ENCODE data around the gene TCF23. TPM values are rescaled to one million over a fixed set of nuclear protein-coding genes. Genes with fewer than 3 reads are reported as not detected.
"Not testable (repeated sequence)": the region's sequence is repeated elsewhere in the genome, so short reads cannot be mapped to it uniquely, and the experiment has no call there.

TCF23 gene
- total RNA-seq: under 1 TPM in 1 of 2 experiments, not detected in 1; 0.02 TPM

- DNase-seq: no peak
- ChIA-PET CTCF (interaction anchor here (1.5 kb wide), 1 partner anchor 49 kb away, joined by 4 read pairs; no protein-coding TSS in a partner anchor), POLR2A (no interaction called here)
- Mint-ChIP-seq H3K9me3 (ENCODE audit: low read depth) (no peaks in the 10 kb centered on the region), H3K36me3 (ENCODE audit: low read depth) (no peaks in the 10 kb centered on the region), H3K27ac (no peak within 1 kb of the TSS), H3K27me3 (peaks cover 3% of the 10 kb centered on the region), H3K4me3 (no peak within 1 kb of the TSS), H3K4me1 (no peaks in the 10 kb centered on the region)
- no peak for ATAC-seq
- intact Hi-C loops (cut with DNase I, micrococcal nuclease): no loop called here
Measured at GRCh38 chr2:27148801-27149439, at the start of gene TCF23. TSS of gene TCF23 (plus strand) at chr2:27149004. CDS start at chr2:27149134, 130 bp downstream.

GRCh38 chr2:27099334-27099955, 49.4 kb upstream of the TCF23 start:
- peaks cover 6% of the 10 kb centered on the region for H3K36me3 Mint-ChIP-seq (ENCODE audit: low read depth)
- no peak for ATAC-seq
- CTCF ChIA-PET: interaction anchor here (0.5 to 4.1 kb wide), 16 partner anchors 10 to 204 kb away, joined by 3 to 23 read pairs (median 3); partner anchors contain the start of genes CAD, KHK, TCF23 and TRIM54

GRCh38 chr2:27100036-27100435, 48.8 kb upstream of the TCF23 start:
- Mint-ChIP-seq H3K9me3 (ENCODE audit: low read depth) (no peaks in the 10 kb centered on the region), H3K4me3 (no peak overlapping the region), H3K36me3 (ENCODE audit: low read depth) (peaks cover 6% of the 10 kb centered on the region), H3K27me3 (no peaks in the 10 kb centered on the region), H3K4me1 (peaks cover 10% of the 10 kb centered on the region), H3K27ac (no peak overlapping the region)
- ATAC-seq (no peak), DNase-seq (no peak)
- CTCF ChIA-PET: interaction anchor here (0.7 to 4.1 kb wide), 10 partner anchors 10 to 203 kb away, joined by 3 to 23 read pairs (median 3); partner anchors contain the start of genes KHK, TCF23 and TRIM54
- intact Hi-C loops (cut with DNase I, micrococcal nuclease): no loop called here
- POLR2A ChIA-PET: no interaction called here

More at GRCh38 chr2:27099334-27099955, 49.4 kb upstream of the TCF23 start:
- DNase-seq: no peak
- Mint-ChIP-seq H3K4me1 (peaks cover 10% of the 10 kb centered on the region), H3K27me3 (no peaks in the 10 kb centered on the region), H3K27ac (no peak overlapping the region), H3K9me3 (ENCODE audit: low read depth) (no peaks in the 10 kb centered on the region), H3K4me3 (no peak overlapping the region)
- intact Hi-C loops (cut with DNase I, micrococcal nuclease): loop anchor here in 1 of 2 experiments (5.0 kb wide), 3 partner anchors 93 to 203 kb away; partner anchors contain the start of genes ATRAID and SLC5A6
- POLR2A ChIA-PET: no interaction called here

- Mint-ChIP-seq H3K27me3 (peaks cover 2% of the 10 kb centered on the region), H3K9me3 (ENCODE audit: low read depth) (no peaks in the 10 kb centered on the region), H3K4me3 (no peak overlapping the region), H3K27ac (no peak overlapping the region), H3K4me1 (no peaks in the 10 kb centered on the region), H3K36me3 (ENCODE audit: low read depth) (peaks cover 6% of the 10 kb centered on the region)
- ATAC-seq: no peak
- DNase-seq: no peak
- intact Hi-C loops (cut with DNase I, micrococcal nuclease): no loop called here
- ChIA-PET CTCF (interaction anchor here (0.6 to 1.3 kb wide), 3 partner anchors 15 to 27 kb away, joined by 3 to 4 read pairs (median 3); partner anchors contain the start of gene ABHD1), POLR2A (no interaction called here)
Measured at GRCh38 chr2:27102329-27102728, 46.5 kb upstream of the TCF23 start.

- no peak for ATAC-seq
- no peak for DNase-seq
- H3K4me1 Mint-ChIP-seq: no peaks in the 10 kb centered on the region
- no peaks in the 10 kb centered on the region for H3K9me3 Mint-ChIP-seq (ENCODE audit: low read depth)
- H3K4me3 Mint-ChIP-seq: no peak overlapping the region
- H3K27ac Mint-ChIP-seq: no peak overlapping the region
- H3K27me3 Mint-ChIP-seq: peaks cover 5% of the 10 kb centered on the region
- POLR2A ChIA-PET: no interaction called here
- intact Hi-C loops (cut with DNase I, micrococcal nuclease): no loop called here
- CTCF ChIA-PET: interaction anchor here (0.6 to 1.1 kb wide), 2 partner anchors 36 to 358 kb away, joined by 3 to 5 read pairs; no protein-coding TSS in a partner anchor
- no peaks in the 10 kb centered on the region for H3K36me3 Mint-ChIP-seq (ENCODE audit: low read depth)
Measured at GRCh38 chr2:27105981-27106380, 42.8 kb upstream of the TCF23 start.

- DNase-seq (no peak), ATAC-seq (no peak)
- Mint-ChIP-seq H3K36me3 (ENCODE audit: low read depth) (no peaks in the 10 kb centered on the region), H3K27ac (no peak overlapping the region), H3K9me3 (ENCODE audit: low read depth) (no peaks in the 10 kb centered on the region), H3K4me1 (no peaks in the 10 kb centered on the region), H3K27me3 (peaks cover 5% of the 10 kb centered on the region), H3K4me3 (no peak overlapping the region)
- ChIA-PET CTCF (interaction anchor here (0.6 to 0.9 kb wide), 3 partner anchors 10 to 139 kb away, joined by 3 to 4 read pairs (median 3); no protein-coding TSS in a partner anchor), POLR2A (no interaction called here)
- intact Hi-C loops (cut with DNase I, micrococcal nuclease): no loop called here
Measured at GRCh38 chr2:27108221-27108620, 40.6 kb upstream of the TCF23 start.

- ChIA-PET CTCF (interaction anchor here (0.6 to 1.0 kb wide), 7 partner anchors 9 to 1374 kb away, joined by 3 to 5 read pairs (median 3); no protein-coding TSS in a partner anchor), POLR2A (no interaction called here)
- ATAC-seq (no peak), DNase-seq (no peak)
- no peak overlapping the region for H3K27ac Mint-ChIP-seq
- H3K4me3 Mint-ChIP-seq: no peak overlapping the region
- intact Hi-C loops (cut with DNase I, micrococcal nuclease): no loop called here
- no peaks in the 10 kb centered on the region for H3K36me3 Mint-ChIP-seq (ENCODE audit: low read depth)
- no peaks in the 10 kb centered on the region for H3K9me3 Mint-ChIP-seq (ENCODE audit: low read depth)
- H3K27me3 Mint-ChIP-seq: peaks cover 5% of the 10 kb centered on the region
- no peaks in the 10 kb centered on the region for H3K4me1 Mint-ChIP-seq
Measured at GRCh38 chr2:27109083-27109482, 39.7 kb upstream of the TCF23 start.

- H3K9me3 Mint-ChIP-seq (ENCODE audit: low read depth); H3K4me3 Mint-ChIP-seq; DNase-seq; intact Hi-C loops (cut with DNase I, micrococcal nuclease); ATAC-seq; H3K27ac Mint-ChIP-seq; H3K4me1 Mint-ChIP-seq; H3K27me3 Mint-ChIP-seq; H3K36me3 Mint-ChIP-seq (ENCODE audit: low read depth); POLR2A ChIA-PET: not testable (repeated sequence)
- CTCF ChIA-PET: interaction anchor here (0.6 to 0.8 kb wide), 3 partner anchors 14 to 241 kb away, joined by 3 to 6 read pairs (median 4); partner anchors contain the start of gene PREB
Measured at GRCh38 chr2:27110603-27111352, 38.0 kb upstream of the TCF23 start.

GRCh38 chr2:27111392-27112078, 37.3 kb upstream of the TCF23 start:
- CTCF ChIA-PET: interaction anchor here (0.6 to 1.0 kb wide), 4 partner anchors 13 to 240 kb away, joined by 3 to 6 read pairs (median 4); partner anchors contain the start of gene PREB
- H3K9me3 Mint-ChIP-seq (ENCODE audit: low read depth); H3K36me3 Mint-ChIP-seq (ENCODE audit: low read depth); H3K4me3 Mint-ChIP-seq; H3K4me1 Mint-ChIP-seq; DNase-seq; ATAC-seq; POLR2A ChIA-PET; intact Hi-C loops (cut with DNase I, micrococcal nuclease); H3K27me3 Mint-ChIP-seq; H3K27ac Mint-ChIP-seq: not testable (repeated sequence)

- Mint-ChIP-seq H3K9me3 (ENCODE audit: low read depth) (no peaks in the 10 kb centered on the region), H3K36me3 (ENCODE audit: low read depth) (no peaks in the 10 kb centered on the region), H3K4me3 (no peak overlapping the region), H3K27ac (no peak overlapping the region), H3K27me3 (peaks cover 15% of the 10 kb centered on the region), H3K4me1 (peaks cover 10% of the 10 kb centered on the region)
- DNase-seq (no peak), ATAC-seq (no peak)
- ChIA-PET POLR2A (no interaction called here), CTCF (interaction anchor here (0.6 to 2.6 kb wide), 2 partner anchors 19 to 51 kb away, joined by 4 to 6 read pairs; partner anchors contain the start of gene PREB)
- intact Hi-C loops (cut with DNase I, micrococcal nuclease): no loop called here
Measured at GRCh38 chr2:27115519-27115918, 33.3 kb upstream of the TCF23 start.

Data from activated CD4-positive, alpha-beta T cell treated with anti-CD3 and anti-CD28 coated beads for 36 hours (primary cell).